Adrenal gland (tissue), 5 donors: ENCODE results near the gene CDH12.

Experiments
- POLR2A ChIP-seq, 2 donors: fragments of 450-650 bp; IDR thresholded peaks; one replicate each; pipeline ENCODE4 v1.6.1; 2017; ENCODE audit warnings: antibody characterized with exemption in 2 of 2, mild to moderate bottlenecking in 2 of 2, moderate library complexity in 1 of 2
- TF ChIP-seq, protein P1 (sequence below), 6 experiments: fragments of 450-650 bp in 4 of 6; fragments of 200-600 bp in 2 of 6; sonication (generic) in 1 of 6; IDR thresholded peaks; 1 replicate in 5 of 6; 2 replicates in 1 of 6; pipeline versions ENCODE4 v1.5.1 to v1.8.0; 2016 to 2021; ENCODE audit warnings: antibody characterized with exemption in 6 of 6, mild to moderate bottlenecking in 2 of 6, moderate library complexity in 1 of 6
- donor health status: DM: no; HTN: no; CAD: no.

GRCh38 chr5:22088517-22088916 is 764.6 kb downstream of the CDH12 start:
- TF ChIP-seq, protein P1, sequence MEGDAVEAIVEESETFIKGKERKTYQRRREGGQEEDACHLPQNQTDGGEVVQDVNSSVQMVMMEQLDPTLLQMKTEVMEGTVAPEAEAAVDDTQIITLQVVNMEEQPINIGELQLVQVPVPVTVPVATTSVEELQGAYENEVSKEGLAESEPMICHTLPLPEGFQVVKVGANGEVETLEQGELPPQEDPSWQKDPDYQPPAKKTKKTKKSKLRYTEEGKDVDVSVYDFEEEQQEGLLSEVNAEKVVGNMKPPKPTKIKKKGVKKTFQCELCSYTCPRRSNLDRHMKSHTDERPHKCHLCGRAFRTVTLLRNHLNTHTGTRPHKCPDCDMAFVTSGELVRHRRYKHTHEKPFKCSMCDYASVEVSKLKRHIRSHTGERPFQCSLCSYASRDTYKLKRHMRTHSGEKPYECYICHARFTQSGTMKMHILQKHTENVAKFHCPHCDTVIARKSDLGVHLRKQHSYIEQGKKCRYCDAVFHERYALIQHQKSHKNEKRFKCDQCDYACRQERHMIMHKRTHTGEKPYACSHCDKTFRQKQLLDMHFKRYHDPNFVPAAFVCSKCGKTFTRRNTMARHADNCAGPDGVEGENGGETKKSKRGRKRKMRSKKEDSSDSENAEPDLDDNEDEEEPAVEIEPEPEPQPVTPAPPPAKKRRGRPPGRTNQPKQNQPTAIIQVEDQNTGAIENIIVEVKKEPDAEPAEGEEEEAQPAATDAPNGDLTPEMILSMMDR (IDR thresholded peaks at IDR 0.05), result no peak
- no peak for TF ChIP-seq POLR2A (IDR thresholded peaks at IDR 0.05)
